HFF-Myc (cell line): Measurements from ENCODE around the gene CROCC.

Experiments
- DNase-seq: peaks from one replicate; pipeline ENCODE4 v3.0.0-alpha.2; 2011; ENCODE audit warnings: low read depth; ENCODE audit errors: extremely low read depth
- H3K4me3 ChIP-seq: replicated peaks from 2 replicates; pipeline ENCODE4 v1.5.1; 2011; ENCODE audit warnings: low read depth, mild to moderate bottlenecking, control low read depth, low read length
- TF ChIP-seq, protein P1 (sequence below): IDR thresholded peaks from 2 replicates; pipeline ENCODE4 v1.5.1; 2012; ENCODE audit warnings: mild to moderate bottlenecking, low read depth, low read length, control low read depth; ENCODE audit errors: missing control alignments

Gene CROCC

DNA sequence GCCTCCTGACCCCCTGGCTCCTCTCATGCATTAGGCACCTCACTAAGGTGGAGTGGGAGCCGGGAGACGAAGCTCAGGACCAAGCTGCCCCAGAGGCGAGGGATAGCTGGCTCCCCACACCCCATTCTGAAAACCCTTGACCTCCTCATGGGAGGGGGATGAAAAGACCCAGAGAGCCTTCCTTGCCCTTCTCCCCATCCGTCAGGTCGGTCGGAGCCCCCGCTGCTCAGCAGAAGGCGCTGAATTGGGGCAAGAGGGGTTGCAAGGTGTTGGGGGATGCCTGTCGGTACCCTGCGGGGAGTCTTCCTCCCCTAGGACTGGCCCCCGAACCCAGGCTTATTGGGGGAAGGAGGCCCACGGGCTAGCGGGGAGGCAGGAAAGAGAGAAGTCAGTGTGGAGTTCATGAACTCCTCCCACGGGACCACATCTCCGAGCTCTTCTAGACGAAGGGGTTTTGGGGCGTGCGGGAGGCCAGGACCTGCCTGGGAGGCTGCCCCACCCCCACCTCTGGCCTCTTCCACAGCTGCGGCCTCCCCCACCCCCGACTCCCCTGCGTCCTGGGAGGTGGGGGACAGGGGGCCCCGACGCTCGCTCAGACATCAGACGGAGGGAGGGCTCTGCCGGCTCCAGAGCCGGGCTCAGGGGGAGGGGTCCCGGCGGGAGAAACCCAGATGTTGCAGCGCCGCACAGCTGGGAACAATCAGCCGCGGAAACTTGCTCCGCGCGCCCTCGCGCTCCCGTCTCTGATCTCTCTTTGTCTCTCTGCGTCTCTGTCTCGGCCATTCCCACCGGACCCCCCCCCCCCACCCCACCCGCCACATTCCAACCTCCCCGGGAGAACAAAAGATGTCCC is 58.0 kb downstream of the CROCC start:
- peak overlapping the region; percentile 56 for H3K4me3 ChIP-seq
- TF ChIP-seq, protein P1, sequence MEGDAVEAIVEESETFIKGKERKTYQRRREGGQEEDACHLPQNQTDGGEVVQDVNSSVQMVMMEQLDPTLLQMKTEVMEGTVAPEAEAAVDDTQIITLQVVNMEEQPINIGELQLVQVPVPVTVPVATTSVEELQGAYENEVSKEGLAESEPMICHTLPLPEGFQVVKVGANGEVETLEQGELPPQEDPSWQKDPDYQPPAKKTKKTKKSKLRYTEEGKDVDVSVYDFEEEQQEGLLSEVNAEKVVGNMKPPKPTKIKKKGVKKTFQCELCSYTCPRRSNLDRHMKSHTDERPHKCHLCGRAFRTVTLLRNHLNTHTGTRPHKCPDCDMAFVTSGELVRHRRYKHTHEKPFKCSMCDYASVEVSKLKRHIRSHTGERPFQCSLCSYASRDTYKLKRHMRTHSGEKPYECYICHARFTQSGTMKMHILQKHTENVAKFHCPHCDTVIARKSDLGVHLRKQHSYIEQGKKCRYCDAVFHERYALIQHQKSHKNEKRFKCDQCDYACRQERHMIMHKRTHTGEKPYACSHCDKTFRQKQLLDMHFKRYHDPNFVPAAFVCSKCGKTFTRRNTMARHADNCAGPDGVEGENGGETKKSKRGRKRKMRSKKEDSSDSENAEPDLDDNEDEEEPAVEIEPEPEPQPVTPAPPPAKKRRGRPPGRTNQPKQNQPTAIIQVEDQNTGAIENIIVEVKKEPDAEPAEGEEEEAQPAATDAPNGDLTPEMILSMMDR, result no peak
- no peak for DNase-seq

DNA sequence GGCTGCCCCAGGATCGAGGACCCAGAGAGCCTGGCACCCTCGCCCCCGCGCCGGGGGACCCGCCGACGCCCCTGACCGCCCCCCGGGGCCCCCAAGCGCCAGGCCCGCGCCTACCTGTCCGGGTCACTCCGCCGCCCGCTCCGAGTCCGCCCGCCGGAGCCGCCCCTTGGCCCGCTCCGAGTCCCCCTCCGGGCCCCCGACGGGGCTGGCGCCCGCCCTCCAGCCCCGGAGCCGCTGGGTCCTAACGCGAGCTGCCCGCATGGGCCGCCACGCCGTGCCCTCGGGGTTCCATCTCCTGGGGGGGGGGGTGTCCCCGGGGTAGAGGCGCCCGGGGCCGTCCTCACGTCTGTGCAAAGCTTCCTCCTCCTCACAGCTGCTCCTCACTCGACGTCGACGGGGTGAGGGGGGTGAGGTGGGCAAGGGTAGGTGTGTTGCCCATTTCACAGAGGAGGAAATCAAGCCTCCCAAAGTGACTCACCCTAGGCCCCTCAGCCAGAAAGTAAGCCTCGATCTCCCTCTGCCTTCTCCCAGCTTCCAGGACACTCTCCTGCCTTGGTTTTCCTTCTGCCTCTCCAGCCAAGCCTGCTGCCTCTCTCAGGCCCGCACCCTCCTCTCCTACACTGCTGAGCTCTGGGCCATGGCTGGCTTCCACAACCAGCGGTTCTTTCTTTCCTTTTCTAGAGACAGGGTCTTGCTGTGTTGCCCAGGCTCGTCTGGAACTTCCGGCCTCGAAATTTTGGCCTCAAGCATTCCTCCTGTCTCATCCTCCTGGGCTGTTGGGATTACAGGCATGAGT is 58.9 kb downstream of the CROCC start, which contains the start of gene MFAP2:
TSS of gene MFAP2 (minus strand) at position 148 of the 796 bp plus-strand sequence. CDS start 2,347 bp downstream, outside the sequence.
- DNase-seq, result no peak
- H3K4me3 ChIP-seq, result peak within 1 kb of the TSS; percentile 56
- TF ChIP-seq, protein P1, result no peak

DNA sequence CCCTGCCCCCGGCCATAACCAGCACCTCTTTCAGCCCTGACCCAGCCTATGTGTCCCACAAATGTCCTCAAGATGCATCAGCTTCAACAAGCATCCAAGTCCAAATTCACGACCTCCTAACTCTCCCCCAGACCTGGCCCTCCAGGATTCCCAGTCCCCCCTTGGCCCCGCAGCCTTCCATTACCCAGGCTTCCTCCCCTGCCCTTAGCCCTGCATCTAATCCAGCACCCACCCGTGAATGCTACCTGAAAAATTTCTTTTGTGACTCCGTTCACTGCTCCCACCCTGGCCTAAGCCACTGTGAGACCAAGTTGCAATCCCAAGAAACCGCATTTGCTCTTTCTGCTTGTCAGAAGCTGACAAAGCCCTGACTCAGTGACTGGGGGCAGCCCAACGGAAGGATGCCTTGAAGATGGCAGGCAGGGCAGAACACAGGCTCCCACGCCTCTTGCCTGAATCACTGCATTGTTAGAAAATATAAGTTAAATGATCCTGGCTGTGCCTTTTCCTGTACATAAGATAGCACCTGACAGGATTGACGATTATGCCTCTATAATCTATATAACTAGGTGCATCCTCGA is 59.6 kb downstream of the CROCC start:
- H3K4me3 ChIP-seq, result no peak overlapping the region
- DNase-seq, result no peak
- TF ChIP-seq, protein P1, result no peak

DNA sequence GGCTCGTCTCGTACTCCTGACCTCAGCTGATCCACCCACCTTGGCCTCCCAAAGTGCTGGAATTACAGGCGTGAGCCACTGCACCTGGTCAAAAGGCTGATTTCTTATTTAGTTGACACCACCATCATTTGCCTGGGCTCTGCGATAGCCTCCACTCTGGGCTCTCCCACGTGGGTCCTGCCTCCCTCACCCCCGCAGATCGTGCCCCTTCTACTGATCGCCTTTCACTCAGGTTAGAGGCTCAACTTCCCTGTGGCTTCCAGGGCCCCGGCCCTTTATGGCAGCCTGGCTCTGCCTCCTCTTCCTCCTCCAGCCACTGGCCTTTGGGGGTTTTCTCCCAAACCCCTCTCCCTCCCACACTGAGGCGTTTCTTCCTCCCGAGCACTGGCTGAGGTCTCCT is 61.2 kb downstream of the CROCC start:
- no peak overlapping the region for H3K4me3 ChIP-seq
- DNase-seq, result no peak
- TF ChIP-seq, protein P1, result no peak

DNA sequence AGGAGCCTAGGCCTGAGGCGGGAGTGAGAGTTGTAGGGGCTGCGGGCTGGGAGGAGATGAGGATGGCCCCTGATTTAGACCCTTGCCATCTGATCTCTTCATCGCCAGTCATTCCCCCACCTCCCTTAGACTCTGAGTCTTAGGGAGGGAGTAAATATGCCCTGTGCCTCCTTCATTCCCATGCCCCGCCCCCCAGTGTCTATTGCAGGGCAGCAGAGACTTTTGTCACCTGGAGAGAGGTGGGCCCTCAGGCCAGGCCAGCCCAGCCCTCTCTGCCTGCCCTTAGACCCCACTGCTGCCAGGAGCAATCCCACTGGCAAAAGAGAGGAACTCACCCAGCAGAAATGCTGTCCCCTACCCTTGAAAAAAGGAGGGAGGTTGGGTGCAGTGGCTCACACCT is 61.9 kb downstream of the CROCC start:
- TF ChIP-seq, protein P1, result no peak
- no peak overlapping the region for H3K4me3 ChIP-seq
- no peak for DNase-seq

DNA sequence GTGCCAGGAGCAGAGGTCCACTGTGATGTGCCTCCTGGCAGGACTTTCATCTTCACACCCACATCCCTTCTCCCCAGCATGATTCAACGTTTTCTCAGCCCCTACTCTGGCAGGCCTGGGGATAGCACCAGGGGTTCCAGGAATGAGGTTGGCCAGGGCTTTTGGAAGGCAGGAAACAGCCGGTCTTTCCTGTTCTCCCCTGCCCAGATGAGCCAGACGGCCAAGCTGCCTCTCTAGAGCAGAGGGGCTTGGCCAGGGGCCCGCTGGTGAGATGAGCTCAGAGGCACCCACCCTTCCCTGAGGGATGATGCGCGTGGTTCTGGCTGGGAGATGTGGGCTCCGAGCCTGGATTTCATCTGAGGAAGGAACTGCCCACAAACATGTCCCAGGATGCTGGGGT is 63.0 kb downstream of the CROCC start:
- TF ChIP-seq, protein P1, result no peak
- no peak overlapping the region for H3K4me3 ChIP-seq
- no peak for DNase-seq
